ENCODE data around the gene DSN1. TPM values are rescaled to one million over a fixed set of nuclear protein-coding genes. Genes with fewer than 3 reads are reported as not detected.

The DSN1 gene
- total and polyA plus RNA-seq, 10 of the 15 experiments (the other 5 are each of a cell fraction or from before 2014, with no cell fraction given): 15.3 to 33.1 (median 21.7) TPM

- Histone ChIP-seq H3K4me1 (ENCODE audit: control insufficient read depth, insufficient read depth, low read length) (peaks cover 7% of the 10 kb centered on the region; the same call in 1 of the 2 replicates), H3K9me3 (replicated peaks; ENCODE audit: control insufficient read depth, insufficient read depth, low read length) (no peaks in the 10 kb centered on the region), H2AFZ (ENCODE audit: control insufficient read depth, low read depth, low read length) (no peak overlapping the region), H4K20me1 (ENCODE audit: control insufficient read depth, insufficient read depth) (no peaks in the 10 kb centered on the region), H3K27me3 (replicated peaks in 1 of 2; ENCODE audit: control insufficient read depth in 2 of 2, insufficient read depth in 2 of 2, low read length in 1 of 2) (no peaks in the 10 kb centered on the region), H3K9ac (ENCODE audit: control insufficient read depth, insufficient read depth, low read length) (no peak overlapping the region), H3K27ac (ENCODE audit: control insufficient read depth, insufficient read depth) (no peak overlapping the region), H3K36me3 (ENCODE audit: control insufficient read depth in 2 of 2, insufficient read depth in 2 of 2, low read length in 1 of 2) (peaks cover 4 to 17% of the 10 kb centered on the region in 2 experiments; a peak in 3 of 4 replicates), H3K4me3 (no peak overlapping the region), H3K4me2 (ENCODE audit: control insufficient read depth, insufficient read depth) (no peak overlapping the region), H3K79me2 (ENCODE audit: control insufficient read depth, insufficient read depth, low read length) (no peaks in the 10 kb centered on the region)
- FAIRE-seq: no peak
- intact Hi-C loops (cut with micrococcal nuclease; ENCODE audit: unreplicated experiment) (no loop called here), in situ Hi-C loops (cut with MboI) (no loop called here)
- ChIA-PET POLR2A (interaction anchor here (0.6 kb wide), 1 partner anchor 157 kb away, joined by 3 read pairs; no protein-coding TSS in a partner anchor), RAD21 (ENCODE audit: unreplicated experiment) (no interaction called here), SMC1A (ENCODE audit: uncharacterized antibody, unreplicated experiment) (interaction anchor here (0.8 kb wide), 1 partner anchor 13 kb away, joined by 4 read pairs; no protein-coding TSS in a partner anchor), CTCF (interaction anchor here (1.5 to 4.1 kb wide), 2 partner anchors 13 to 41 kb away, joined by 3 to 26 read pairs; no protein-coding TSS in a partner anchor)
- no TSS peak for BruUV-seq (replicated peaks)
- WGBS (ENCODE audit: insufficient coverage, insufficient replicate concordance, low lambda C conversion rate, missing lambda C conversion rate): 98% methylated on average over 5 of the region's 5 CpGs
- no peak for DNase-seq (ENCODE audit: low read depth, low spot score)
- TF ChIP-seq JUNB (IDR thresholded peaks at IDR 0.05) (no peak), CHD4 (IDR thresholded peaks at IDR 0.05) (no peak), ZSCAN29 (IDR thresholded peaks at IDR 0.05) (no peak), EP300 (IDR thresholded peaks at IDR 0.05; ENCODE audit: borderline replicate concordance in 1 of 2, control insufficient read depth in 1 of 2, low read depth in 2 of 2, low read length in 2 of 2) (no peak), E2F4 (IDR thresholded peaks at IDR 0.05; ENCODE audit: low read depth, low read length) (no peak), BHLHE40 (IDR thresholded peaks at IDR 0.05; ENCODE audit: borderline replicate concordance in 1 of 2, low read depth in 2 of 2, low read length in 1 of 2) (no peak)
- no peak for ATAC-seq
These were observed 22.1 kb upstream of the DSN1 start for GRCh38 chr20:36795691-36796090.

- Histone ChIP-seq H3K79me2 (ENCODE audit: control insufficient read depth, insufficient read depth, low read length) (no peaks in the 10 kb centered on the region), H3K4me2 (ENCODE audit: control insufficient read depth, insufficient read depth) (no peak overlapping the region), H3K27me3 (replicated peaks in 1 of 2; ENCODE audit: control insufficient read depth in 2 of 2, insufficient read depth in 2 of 2, low read length in 1 of 2) (no peaks in the 10 kb centered on the region), H3K9ac (ENCODE audit: control insufficient read depth, insufficient read depth, low read length) (no peak overlapping the region), H2AFZ (ENCODE audit: control insufficient read depth, low read depth, low read length) (no peak overlapping the region), H4K20me1 (ENCODE audit: control insufficient read depth, insufficient read depth) (no peaks in the 10 kb centered on the region), H3K36me3 (ENCODE audit: control insufficient read depth in 2 of 2, insufficient read depth in 2 of 2, low read length in 1 of 2) (peaks cover 0 to 17% of the 10 kb centered on the region in 2 experiments; a peak in 3 of 4 replicates), H3K9me3 (replicated peaks; ENCODE audit: control insufficient read depth, insufficient read depth, low read length) (no peaks in the 10 kb centered on the region), H3K4me1 (ENCODE audit: control insufficient read depth, insufficient read depth, low read length) (peaks cover 7% of the 10 kb centered on the region; the same call in 1 of the 2 replicates), H3K4me3 (no peak overlapping the region), H3K27ac (ENCODE audit: control insufficient read depth, insufficient read depth) (no peak overlapping the region)
- FAIRE-seq (no peak), ATAC-seq (no peak), DNase-seq (ENCODE audit: low read depth, low spot score) (no peak)
- WGBS (ENCODE audit: insufficient coverage, insufficient replicate concordance, low lambda C conversion rate, missing lambda C conversion rate): 94% methylated on average over 20 of the region's 20 CpGs
- in situ Hi-C loops (cut with MboI) (no loop called here), intact Hi-C loops (cut with micrococcal nuclease; ENCODE audit: unreplicated experiment) (no loop called here)
- ChIA-PET SMC1A (ENCODE audit: uncharacterized antibody, unreplicated experiment) (no interaction called here), CTCF (interaction anchor here (0.7 to 1.5 kb wide), 3 partner anchors 15 to 128 kb away, joined by 3 to 4 read pairs (median 4); no protein-coding TSS in a partner anchor), POLR2A (no interaction called here), RAD21 (ENCODE audit: unreplicated experiment) (no interaction called here)
- BruUV-seq (replicated peaks): no TSS peak
- no peak for TF ChIP-seq ZSCAN29 (IDR thresholded peaks at IDR 0.05)
- TF ChIP-seq BCL3 (IDR thresholded peaks at IDR 0.05; ENCODE audit: borderline replicate concordance, insufficient read depth, low read depth, low read length, poor library complexity, severe bottlenecking): no peak
- TF ChIP-seq CREM (IDR thresholded peaks at IDR 0.05; ENCODE audit: low read depth): no peak
- no peak for TF ChIP-seq NBN (IDR thresholded peaks at IDR 0.05)
- no peak for TF ChIP-seq ZBTB11 (CRISPR knock-in tag; IDR thresholded peaks at IDR 0.05)
- TF ChIP-seq SMAD5 (IDR thresholded peaks at IDR 0.05; ENCODE audit: low read depth): no peak
These were observed 20.5 kb upstream of the DSN1 start for GRCh38 chr20:36794116-36794474.
